IMR-90 (cell line): ENCODE results near the gene ATP6V0A4. TPM values are rescaled to one million over a fixed set of nuclear protein-coding genes. Genes with fewer than 3 reads are reported as not detected.

Source experiments
- ATAC-seq: fragments of 200-7000 bp; cut with Tn5 transposase; 2 replicates; pipeline ENCODE4 v1.9.1; 2020; ENCODE audit warnings: low read depth, mild to moderate bottlenecking, moderate library complexity
- BruUV-seq: library from RNA; stranded (reverse); fragments of 400-500 nt; replicated peaks from 2 replicates; lab custom pipeline; 2021; lab: Mats Ljungman, UMichigan
- CTCF ChIA-PET: fragments of 300-600 bp; formaldehyde crosslinking; extraction: SDS; loops from one replicate; lab custom pipeline; 2021; ENCODE audit warnings: antibody characterized with exemption; lab: Yijun Ruan, JAX
- POLR2A ChIA-PET: fragments of 300-600 bp; sonication (Branson Sonifier 250); formaldehyde crosslinking; loops from one replicate; lab custom pipeline; 2022; ENCODE audit warnings: antibody characterized with exemption; ENCODE audit not compliant: unreplicated experiment; lab: Charles Lee
- DNase-seq: peaks from one replicate; pipeline ENCODE4 v3.0.0; 2013
- H2AFZ ChIP-seq: replicated peaks from 2 replicates; pipeline ENCODE3; 2013; ENCODE audit warnings: low read length, mild to moderate bottlenecking; ENCODE audit not compliant: poor library complexity
- H2AK5ac ChIP-seq: 2 replicates; pipeline ENCODE4 v1.6.1; 2013; ENCODE audit warnings: low read depth, low read length, inconsistent platforms
- H2AK9ac ChIP-seq: replicated peaks from 2 replicates; pipeline ENCODE3; 2013; ENCODE audit warnings: mild to moderate bottlenecking, low read depth, low read length, moderate library complexity; ENCODE audit not compliant: poor library complexity
- H2BK120ac ChIP-seq: 2 replicates; pipeline ENCODE4 v1.6.1; 2013; ENCODE audit warnings: low read depth, low read length, inconsistent platforms
- H2BK15ac ChIP-seq: 3 replicates; pipeline ENCODE4 v1.6.1; 2013; ENCODE audit warnings: low read depth, low read length, inconsistent platforms
- H2BK20ac ChIP-seq: 2 replicates; pipeline ENCODE4 v1.6.1; 2013; ENCODE audit warnings: low read depth, mild to moderate bottlenecking, inconsistent platforms, low read length, moderate library complexity
- H2BK5ac ChIP-seq: 2 replicates; pipeline ENCODE4 v1.6.1; 2013; ENCODE audit warnings: mild to moderate bottlenecking, low read depth, low read length, inconsistent platforms; ENCODE audit not compliant: poor library complexity, severe bottlenecking
- H3K14ac ChIP-seq: replicated peaks from 2 replicates; pipeline ENCODE4 v1.6.1; 2013; ENCODE audit warnings: low read depth, low read length, inconsistent platforms
- H3K18ac ChIP-seq: 2 replicates; pipeline ENCODE4 v1.6.1; 2013; ENCODE audit warnings: low read depth, low read length, control low read depth
- H3K23ac ChIP-seq: 2 replicates; pipeline ENCODE4 v1.6.1; 2013; ENCODE audit warnings: low read depth, low read length, inconsistent platforms
- H3K27ac ChIP-seq: 2 replicates; pipeline ENCODE4 v1.5.1; 2013; ENCODE audit warnings: mild to moderate bottlenecking, control low read depth, low read length; ENCODE audit not compliant: insufficient read depth
- H3K27me3 ChIP-seq: 2 replicates; pipeline ENCODE4 v1.6.1; 2013; ENCODE audit warnings: low read length; ENCODE audit not compliant: control insufficient read depth, insufficient read depth
- H3K36me3 ChIP-seq: 2 replicates; pipeline ENCODE4 v1.6.1; 2013; ENCODE audit warnings: low read length, mixed read lengths; ENCODE audit not compliant: control insufficient read depth, insufficient read depth
- H3K4ac ChIP-seq: 2 replicates; pipeline ENCODE4 v1.6.1; 2013; ENCODE audit warnings: low read depth, low read length, inconsistent platforms
- H3K4me1 ChIP-seq: 2 replicates; pipeline ENCODE4 v1.6.1; 2013; ENCODE audit warnings: low read length, mixed read lengths; ENCODE audit not compliant: control insufficient read depth, insufficient read depth
- H3K4me2 ChIP-seq: 2 replicates; pipeline ENCODE4 v1.6.1; 2013; ENCODE audit warnings: low read depth, mild to moderate bottlenecking, control low read depth, low read length, moderate library complexity
- H3K4me3 ChIP-seq: 2 replicates; pipeline ENCODE4 v1.5.1; 2013; ENCODE audit warnings: low read depth, mild to moderate bottlenecking, control low read depth, low read length, moderate library complexity; ENCODE audit not compliant: insufficient read depth
- H3K56ac ChIP-seq: 2 replicates; pipeline ENCODE4 v1.6.1; 2013; ENCODE audit warnings: low read length, inconsistent platforms; ENCODE audit not compliant: insufficient read depth; ENCODE audit errors: extremely low read depth
- H3K79me1 ChIP-seq, 2 experiments: 2 replicates each; pipeline ENCODE4 v1.6.1; 2013; ENCODE audit warnings: low read length in 2 of 2, inconsistent platforms in 1 of 2, low read depth in 1 of 2
- H3K9ac ChIP-seq: 2 replicates; pipeline ENCODE4 v1.6.1; 2013; ENCODE audit warnings: low read depth, low read length, control low read depth
- H3K9me1 ChIP-seq: 2 replicates; pipeline ENCODE4 v1.6.1; 2013; ENCODE audit warnings: low read length, inconsistent platforms; ENCODE audit not compliant: insufficient read depth
- H3K9me3 ChIP-seq: 2 replicates; pipeline ENCODE4 v1.6.1; 2013; ENCODE audit warnings: low read length; ENCODE audit not compliant: control insufficient read depth, insufficient read depth
- H4K20me1 ChIP-seq: 2 replicates; pipeline ENCODE4 v1.6.1; 2013; ENCODE audit warnings: low read length, inconsistent platforms; ENCODE audit not compliant: insufficient read depth
- H4K5ac ChIP-seq: 2 replicates; pipeline ENCODE4 v1.6.1; 2013; ENCODE audit warnings: mild to moderate bottlenecking, low read depth, low read length, control low read depth
- H4K8ac ChIP-seq, 2 experiments: 2 replicates each; pipeline ENCODE4 v1.6.1; 2013; ENCODE audit warnings: low read depth in 2 of 2, low read length in 2 of 2, control low read depth in 1 of 2, inconsistent platforms in 1 of 2
- H4K91ac ChIP-seq: 2 replicates; pipeline ENCODE4 v1.6.1; 2013; ENCODE audit warnings: low read depth, low read length, inconsistent platforms; ENCODE audit not compliant: insufficient read depth
- CHD1 ChIP-seq: IDR thresholded peaks from 2 replicates; pipeline ENCODE4 v1.6.1; 2012; ENCODE audit warnings: low read depth, low read length, improper control_type of control experiment
- NFE2L2 ChIP-seq: fragments of 150-350 bp; IDR thresholded peaks from 2 replicates; pipeline ENCODE4 v1.6.1; 2016; ENCODE audit warnings: low read depth, mild to moderate bottlenecking, low read length
- USF2 ChIP-seq: fragments of 150-350 bp; IDR thresholded peaks from 2 replicates; pipeline ENCODE4 v1.6.1; 2017; ENCODE audit warnings: mild to moderate bottlenecking, antibody characterized with exemption, low read length, low read depth
- WGBS, 2 experiments: methylation state at CpG; one replicate each; pipeline versions ENCODE4 v1.1.5 to v1.1.7; 2013; ENCODE audit warnings: missing lambda C conversion rate in 2 of 2; ENCODE audit not compliant: insufficient read length in 1 of 2; ENCODE audit errors: extremely low coverage in 2 of 2; 5-methylcytosine and 5-hydroxymethylcytosine counted together
- dilution Hi-C: fragments of 300-500 bp; cut with HindIII; formaldehyde crosslinking; loops from one replicate; pipeline ENCODE4 v1.14.3; 2018; ENCODE audit warnings: low sequenced_read_pairs; ENCODE audit not compliant: unreplicated experiment
- in situ Hi-C: fragments of 300-500 bp; cut with MboI; formaldehyde crosslinking; loops from 3 replicates; pipeline ENCODE4 v1.14.3; 2019; ENCODE audit warnings: low sequenced_read_pairs, inconsistent platforms, mixed read lengths
- intact Hi-C: fragments of 100-400 bp; cut with micrococcal nuclease; formaldehyde crosslinking; loops from 2 replicates; pipeline ENCODE4 v1.10.0; 2022
- polyA plus RNA-seq, 3 experiments: library from polyadenylated mRNA; depleted of rRNA; stranded (reverse); fragments of >200 nt; gene quantifications; 2 replicates each; pipeline ENCODE4 v1.2.3, GENCODE V29; 2012; ENCODE audit warnings: low replicate concordance in 1 of 3
- total RNA-seq: library from RNA; depleted of rRNA; stranded (reverse); fragments of >200 nt; gene quantifications from 2 replicates; pipeline ENCODE4 v1.2.3, GENCODE V29; 2012

ATP6V0A4 gene
- total and polyA plus RNA-seq, 2 of the 4 experiments (the other 2 are of a cell fraction) = 0.05 to 0.18 TPM

- H3K79me1 ChIP-seq = no peaks in the 10 kb centered on the region
- no peaks in the 10 kb centered on the region for H3K36me3 ChIP-seq
- H2BK15ac ChIP-seq = no peak within 1 kb of the TSS
- H2AK9ac ChIP-seq = no peak within 1 kb of the TSS
- H3K18ac ChIP-seq = no peak within 1 kb of the TSS
- H3K9me3 ChIP-seq = peaks cover 2% of the 10 kb centered on the region; the same call in 1 of the 2 replicates
- dilution Hi-C loops = no loop called here
- POLR2A ChIA-PET = no interaction called here
- H3K14ac ChIP-seq = no peak within 1 kb of the TSS
- H2AK5ac ChIP-seq = no peak within 1 kb of the TSS
- no peak within 1 kb of the TSS for H3K4me3 ChIP-seq
- H3K9ac ChIP-seq = no peak within 1 kb of the TSS
- BruUV-seq = no TSS peak
- ATAC-seq (no peak), DNase-seq (no peak)
- no peak within 1 kb of the TSS for H4K5ac ChIP-seq
- H2BK5ac ChIP-seq = no peak within 1 kb of the TSS
- TF ChIP-seq USF2 = no peak
- no peak for TF ChIP-seq CHD1
- TF ChIP-seq NFE2L2 = no peak
- no peak within 1 kb of the TSS for H3K23ac ChIP-seq
- H3K27ac ChIP-seq = no peak within 1 kb of the TSS
- H3K56ac ChIP-seq = no peak within 1 kb of the TSS
- no peak within 1 kb of the TSS for H4K91ac ChIP-seq
- WGBS, 2 experiments = 13% methylated on average over 2 of the region's 7 CpGs; no CpG with 5 or more reads in 1 of the 2 experiments
- H4K20me1 ChIP-seq = no peaks in the 10 kb centered on the region
- no peaks in the 10 kb centered on the region for H3K4me1 ChIP-seq
- in situ Hi-C loops = no loop called here
- no peaks in the 10 kb centered on the region for H3K27me3 ChIP-seq
- no peaks in the 10 kb centered on the region for H3K9me1 ChIP-seq
- no peak within 1 kb of the TSS for H3K4me2 ChIP-seq
- H2BK20ac ChIP-seq = no peak within 1 kb of the TSS
- H2BK120ac ChIP-seq = no peak within 1 kb of the TSS
- CTCF ChIA-PET = no interaction called here
- H2AFZ ChIP-seq = no peak within 1 kb of the TSS
- no peak within 1 kb of the TSS for H4K8ac ChIP-seq
- H3K4ac ChIP-seq = no peak within 1 kb of the TSS
- intact Hi-C loops = no loop called here
Observed at GRCh38 chr7:138700857-138701536, 97.0 kb downstream of the ATP6V0A4 start, which contains the start of gene SVOPL. SVOPL (minus strand) TSS chr7:138701362; CDS start chr7:138679045, 22,317 bp downstream.
